Measurements from ENCODE around the gene ANKRD35.

The ANKRD35 gene

DNA sequence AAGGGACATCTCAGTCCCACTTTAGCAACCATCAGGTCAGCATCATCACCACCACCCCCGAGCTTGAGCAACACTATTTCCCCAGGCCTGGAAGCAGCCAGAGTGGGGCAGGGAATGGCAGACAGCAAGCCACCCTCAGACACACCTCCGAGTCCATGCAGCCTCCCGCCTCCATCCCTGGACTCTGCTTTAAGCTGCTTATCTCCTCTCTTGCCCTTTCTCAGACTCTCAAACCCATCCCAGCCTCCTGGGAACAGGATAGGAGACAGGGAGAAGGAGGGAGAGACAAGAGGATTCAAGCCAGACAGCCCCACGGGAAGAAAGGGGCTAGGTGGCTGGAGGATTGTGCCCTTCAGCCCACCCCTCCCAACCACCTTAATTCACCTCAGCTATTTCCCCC lies 28.5 kb downstream of the ANKRD35 start:
- H3K4me3 ChIP-seq (replicated peaks; ENCODE audit: low read depth, low read length): no peak overlapping the region
- DNase-seq (ENCODE audit: extremely low read depth, low read depth): no peak
- TF ChIP-seq, protein P1, sequence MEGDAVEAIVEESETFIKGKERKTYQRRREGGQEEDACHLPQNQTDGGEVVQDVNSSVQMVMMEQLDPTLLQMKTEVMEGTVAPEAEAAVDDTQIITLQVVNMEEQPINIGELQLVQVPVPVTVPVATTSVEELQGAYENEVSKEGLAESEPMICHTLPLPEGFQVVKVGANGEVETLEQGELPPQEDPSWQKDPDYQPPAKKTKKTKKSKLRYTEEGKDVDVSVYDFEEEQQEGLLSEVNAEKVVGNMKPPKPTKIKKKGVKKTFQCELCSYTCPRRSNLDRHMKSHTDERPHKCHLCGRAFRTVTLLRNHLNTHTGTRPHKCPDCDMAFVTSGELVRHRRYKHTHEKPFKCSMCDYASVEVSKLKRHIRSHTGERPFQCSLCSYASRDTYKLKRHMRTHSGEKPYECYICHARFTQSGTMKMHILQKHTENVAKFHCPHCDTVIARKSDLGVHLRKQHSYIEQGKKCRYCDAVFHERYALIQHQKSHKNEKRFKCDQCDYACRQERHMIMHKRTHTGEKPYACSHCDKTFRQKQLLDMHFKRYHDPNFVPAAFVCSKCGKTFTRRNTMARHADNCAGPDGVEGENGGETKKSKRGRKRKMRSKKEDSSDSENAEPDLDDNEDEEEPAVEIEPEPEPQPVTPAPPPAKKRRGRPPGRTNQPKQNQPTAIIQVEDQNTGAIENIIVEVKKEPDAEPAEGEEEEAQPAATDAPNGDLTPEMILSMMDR (IDR thresholded peaks at IDR 0.05; ENCODE audit: low read depth, low read length, missing control alignments): no peak

DNA sequence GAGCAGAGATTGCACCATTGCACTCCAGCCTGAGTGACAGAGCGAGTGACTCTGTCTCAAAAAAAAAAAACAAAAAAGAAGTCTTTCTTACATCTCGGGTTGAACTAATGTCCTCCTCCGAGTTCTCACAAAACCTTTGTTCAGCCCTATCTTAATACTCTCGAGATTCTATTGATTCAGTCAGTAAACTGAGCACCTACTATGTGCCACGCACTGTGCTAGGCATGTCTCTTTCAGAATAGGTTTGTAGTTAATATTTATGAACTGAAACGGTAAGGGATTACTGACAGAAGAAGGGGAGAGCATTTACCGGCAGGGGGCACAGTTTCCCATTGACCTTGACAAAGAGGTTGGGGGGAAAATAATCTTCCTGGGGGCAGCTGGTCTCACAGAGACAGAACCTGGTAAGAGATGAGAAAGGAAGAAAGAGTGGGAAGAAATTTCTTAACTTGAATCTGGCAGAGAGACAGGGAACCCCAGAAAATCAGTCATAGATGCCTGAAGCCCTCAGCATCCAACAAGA lies 30.2 kb downstream of the ANKRD35 start:
- TF ChIP-seq, protein P1 (IDR thresholded peaks at IDR 0.05; ENCODE audit: low read depth, low read length, missing control alignments): peak; percentile 29
- no peak for DNase-seq (ENCODE audit: extremely low read depth, low read depth)
- H3K4me3 ChIP-seq (replicated peaks; ENCODE audit: low read depth, low read length): no peak overlapping the region

DNA sequence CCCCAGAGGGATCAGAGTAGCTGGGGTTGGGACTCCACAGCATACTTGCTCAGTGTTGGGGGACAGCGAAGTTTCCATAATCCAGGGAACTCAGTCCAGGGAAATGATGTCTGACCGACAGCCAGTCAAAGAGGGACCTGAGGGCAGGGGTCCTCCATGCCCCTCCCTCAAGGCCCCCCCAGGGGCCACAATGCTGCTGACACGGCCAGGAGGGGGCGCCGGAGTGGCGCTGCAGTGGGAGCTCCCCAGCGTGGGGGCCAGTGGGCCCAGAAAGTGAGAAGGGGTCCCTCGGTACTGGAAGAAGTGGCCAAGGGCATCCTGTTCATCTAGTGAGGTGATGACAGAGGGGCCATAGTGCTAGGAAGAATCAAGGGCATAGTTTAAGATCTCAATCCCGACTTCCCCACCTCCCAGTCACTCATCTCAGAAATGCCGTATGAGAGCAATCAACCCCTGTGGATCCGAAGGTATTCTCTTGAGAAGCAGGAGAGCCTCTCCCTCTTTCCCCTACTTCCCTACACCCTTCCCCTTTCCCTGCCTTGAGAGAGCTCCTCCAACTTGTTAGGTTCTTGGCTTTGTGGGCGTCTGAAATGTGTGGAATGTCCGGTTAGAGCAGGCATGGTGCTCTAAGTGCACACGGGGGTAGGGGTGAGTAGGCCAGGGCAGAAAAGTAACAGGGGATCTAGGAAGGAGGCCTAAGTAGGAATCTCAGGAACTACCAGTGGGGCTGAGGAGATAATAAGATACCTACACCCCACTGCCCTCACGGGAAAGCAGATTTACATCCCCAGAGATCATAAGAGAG lies 36.1 kb downstream of the ANKRD35 start:
- no peak overlapping the region for H3K4me3 ChIP-seq (replicated peaks; ENCODE audit: low read depth, low read length)
- TF ChIP-seq, protein P1 (IDR thresholded peaks at IDR 0.05; ENCODE audit: low read depth, low read length, missing control alignments): peak; percentile 51
- DNase-seq (ENCODE audit: extremely low read depth, low read depth): no peak

DNA sequence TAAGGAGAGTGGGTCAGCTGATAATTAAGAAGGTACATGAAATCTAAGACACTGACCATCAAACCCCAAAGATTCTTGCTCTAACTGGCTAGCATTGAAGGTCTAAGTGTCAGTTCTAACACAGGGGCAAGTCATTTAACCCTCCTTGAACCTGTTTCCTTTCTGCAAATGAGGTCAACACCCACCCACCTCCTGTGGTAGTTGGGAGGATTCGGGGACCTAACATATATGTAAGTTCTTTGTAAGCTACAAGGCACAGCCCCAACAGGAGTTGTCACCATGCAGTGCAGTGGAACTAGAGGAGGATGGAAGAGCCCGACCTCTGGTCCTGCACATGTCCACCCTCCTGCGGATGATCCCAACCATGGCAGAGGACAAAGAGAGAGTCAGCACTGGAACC lies 37.8 kb downstream of the ANKRD35 start:
- H3K4me3 ChIP-seq (replicated peaks; ENCODE audit: low read depth, low read length): no peak overlapping the region
- no peak for DNase-seq (ENCODE audit: extremely low read depth, low read depth)
- TF ChIP-seq, protein P1 (IDR thresholded peaks at IDR 0.05; ENCODE audit: low read depth, low read length, missing control alignments): no peak

DNA sequence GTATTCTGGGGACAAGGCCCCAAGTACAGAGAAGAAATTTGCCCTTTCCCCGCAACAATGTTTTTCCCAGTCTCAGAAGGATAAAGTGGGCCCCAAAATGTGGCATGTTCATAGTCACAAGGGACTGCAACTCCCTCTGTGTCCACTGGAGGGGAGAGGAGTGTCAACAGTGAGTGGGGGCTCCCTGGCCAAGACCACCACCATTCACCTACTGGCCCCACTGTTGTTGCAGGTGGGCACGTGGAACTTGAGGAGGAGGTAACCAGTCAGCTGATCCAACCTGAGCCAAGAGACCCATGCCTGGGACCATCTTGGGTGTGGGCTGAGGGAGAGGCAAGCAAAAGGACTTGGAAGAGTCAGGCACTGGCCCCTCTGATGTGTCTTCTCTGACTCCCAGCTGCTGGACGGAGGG lies 39.5 kb downstream of the ANKRD35 start:
- TF ChIP-seq, protein P1 (IDR thresholded peaks at IDR 0.05; ENCODE audit: low read depth, low read length, missing control alignments): peak; percentile 63
- DNase-seq (ENCODE audit: extremely low read depth, low read depth): no peak
- H3K4me3 ChIP-seq (replicated peaks; ENCODE audit: low read depth, low read length): peak overlapping the region; percentile 46

DNA sequence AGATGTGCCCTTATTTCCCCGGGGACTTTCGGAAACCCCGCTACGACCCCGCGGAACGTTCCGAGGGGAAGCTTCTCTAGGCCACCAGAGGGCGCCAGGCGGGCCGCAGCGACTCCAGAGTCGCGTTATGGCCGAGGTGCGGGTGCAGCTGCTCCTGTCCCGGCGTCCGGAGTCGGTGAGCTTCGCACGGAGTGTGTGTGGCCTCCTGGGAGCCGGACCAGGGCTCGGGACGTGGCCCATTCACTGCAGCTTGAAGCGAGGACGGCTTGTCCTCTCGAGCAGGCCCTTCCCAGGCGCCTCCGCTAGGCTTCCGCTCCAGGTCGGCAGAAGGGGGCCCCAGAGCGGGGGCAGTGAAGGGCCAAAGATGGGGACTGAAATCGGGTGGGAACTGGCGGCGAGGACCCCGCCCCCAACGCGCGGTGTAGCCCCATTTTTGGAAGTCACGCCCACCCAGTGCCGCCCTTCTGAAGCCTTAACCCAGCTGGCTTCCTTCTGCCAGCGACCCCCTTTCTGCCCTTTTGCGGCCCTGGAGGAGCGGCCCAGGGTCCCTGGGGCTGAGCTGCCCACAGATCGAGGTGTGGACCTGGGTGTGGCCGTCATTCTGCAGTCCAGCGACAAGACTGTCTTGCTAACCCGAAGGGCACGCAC lies 40.0 kb downstream of the ANKRD35 start, which contains the start of gene NUDT17:
TSS of gene NUDT17 (plus strand) at position 117 of the 648 bp plus-strand sequence. CDS start at position 128, 11 bp downstream.
- DNase-seq (ENCODE audit: extremely low read depth, low read depth): peak; percentile 32
- TF ChIP-seq, protein P1 (IDR thresholded peaks at IDR 0.05; ENCODE audit: low read depth, low read length, missing control alignments): peak; percentile 99
- peak within 1 kb of the TSS; percentile 46 for H3K4me3 ChIP-seq (replicated peaks; ENCODE audit: low read depth, low read length)

Measured in HFF-Myc (cell line).